GM19467 (cell line): ENCODE measurements around the gene IFI44.

Source experiments
- ATAC-seq: cut with Tn5 transposase; IDR thresholded peaks from one replicate; pipeline ENCODE4 v1.9.1; 2021; ENCODE audit warnings: mild to moderate bottlenecking, moderate library complexity; ENCODE audit not compliant: unreplicated experiment

Gene IFI44

GRCh38 chr1:78699813-78700212, 50.2 kb downstream of the IFI44 start:
- no peak for ATAC-seq

- no peak for ATAC-seq
These were observed 52.8 kb downstream of the IFI44 start for GRCh38 chr1:78702426-78702825.

- no peak for ATAC-seq
These were observed 54.2 kb downstream of the IFI44 start for GRCh38 chr1:78703806-78704205.

- no peak for ATAC-seq
These were observed 62.9 kb downstream of the IFI44 start for GRCh38 chr1:78712467-78713051.

GRCh38 chr1:78713297-78713696, 63.7 kb downstream of the IFI44 start:
- ATAC-seq: no peak
